IMR-90 (cell line): ENCODE results near the gene TCF19. TPM values are rescaled to one million over a fixed set of nuclear protein-coding genes. Genes with fewer than 3 reads are reported as not detected.

Source experiments
- ELK1 ChIP-seq: fragments of 150-350 bp; IDR thresholded peaks from 2 replicates; pipeline ENCODE4 v1.6.1; 2016; ENCODE audit warnings: low read depth, mild to moderate bottlenecking, low read length, moderate library complexity, borderline replicate concordance
- MXI1 ChIP-seq: IDR thresholded peaks from 2 replicates; pipeline ENCODE4 v1.6.1; 2012; ENCODE audit warnings: low read depth, mild to moderate bottlenecking, low read length, moderate library complexity, borderline replicate concordance
- RFX5 ChIP-seq: IDR thresholded peaks from 2 replicates; pipeline ENCODE4 v1.8.0; 2012; ENCODE audit warnings: low read depth, mild to moderate bottlenecking, low read length, moderate library complexity
- polyA plus RNA-seq, 3 experiments: library from polyadenylated mRNA; depleted of rRNA; stranded (reverse); fragments of >200 nt; gene quantifications; 2 replicates each; pipeline ENCODE4 v1.2.3, GENCODE V29; 2012; ENCODE audit warnings: low replicate concordance in 1 of 3
- total RNA-seq: library from RNA; depleted of rRNA; stranded (reverse); fragments of >200 nt; gene quantifications from 2 replicates; pipeline ENCODE4 v1.2.3, GENCODE V29; 2012

TCF19 gene
- total and polyA plus RNA-seq, 2 of the 4 experiments (the other 2 are of a cell fraction): 13.1 to 14.2 TPM

DNA sequence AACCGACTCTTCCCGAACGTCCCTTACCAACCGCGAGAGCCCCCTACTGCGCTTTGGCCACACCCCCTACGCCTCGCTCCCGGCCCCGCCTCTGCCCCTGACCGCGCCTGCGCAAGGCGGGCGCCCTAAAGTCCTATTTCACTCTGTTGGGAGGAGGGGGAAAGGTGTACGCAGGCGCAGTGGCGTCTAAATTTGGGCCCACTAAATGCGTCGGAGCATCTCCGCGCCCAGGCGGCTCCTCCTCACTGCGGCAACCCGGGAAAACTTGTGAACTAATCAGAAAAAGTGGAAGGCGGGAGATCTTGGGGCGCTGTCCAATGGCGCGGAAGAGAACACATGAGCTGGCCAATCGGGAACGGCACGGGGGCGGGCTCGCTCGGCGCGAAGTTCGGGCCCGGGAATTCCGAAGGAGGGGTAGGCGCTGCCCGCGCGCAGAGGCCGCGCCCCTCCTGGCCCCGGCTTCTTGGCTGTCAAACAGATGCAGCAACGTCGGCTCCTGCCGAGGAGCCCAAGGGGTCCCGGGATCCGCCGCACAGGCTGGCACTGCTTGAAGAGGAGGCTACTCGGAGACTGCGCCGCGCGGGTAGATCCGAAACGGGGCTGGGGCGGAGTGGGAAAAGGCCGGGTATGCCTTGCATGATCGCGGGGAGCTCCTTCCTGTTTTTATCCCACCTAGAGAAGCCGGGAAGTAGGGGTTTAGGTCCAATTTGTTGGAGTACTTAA is at the start of gene TCF19 (continued):
- TF ChIP-seq ELK1: no peak
- TF ChIP-seq MXI1: peak; percentile 87
- no peak for TF ChIP-seq RFX5
